H1 (cell line): Measurements from ENCODE around the gene AFAP1L1.

Source experiments
- BACH1 ChIP-seq: IDR thresholded peaks from 2 replicates; pipeline ENCODE4 v1.6.1; 2012; ENCODE audit warnings: low read length, improper control_type of control experiment
- CHD2 ChIP-seq: IDR thresholded peaks from 2 replicates; pipeline ENCODE4 v1.6.1; 2012; ENCODE audit warnings: low read length, improper control_type of control experiment
- EP300 ChIP-seq, 2 experiments: IDR thresholded peaks; 1 replicate in 1 of 2; 2 replicates in 1 of 2; pipeline ENCODE4 v1.6.1; 2011 to 2012; ENCODE audit warnings: low read depth in 2 of 2, low read length in 2 of 2, mild to moderate bottlenecking in 2 of 2, borderline replicate concordance in 1 of 2, inconsistent platforms in 1 of 2, moderate library complexity in 1 of 2
- EZH2 ChIP-seq: fragments of 200-600 bp; sonication (generic); IDR thresholded peaks from 2 replicates; pipeline ENCODE4 v1.7.1; 2012; ENCODE audit warnings: low read depth, mild to moderate bottlenecking, moderate library complexity, low read length, inconsistent platforms; ENCODE audit not compliant: severe bottlenecking
- POLR2AphosphoS5 ChIP-seq: IDR thresholded peaks from 2 replicates; pipeline ENCODE4 v1.6.1; 2011; ENCODE audit warnings: low read depth, low read length
- SUZ12 ChIP-seq: fragments of 200-600 bp; sonication (generic); IDR thresholded peaks from 2 replicates; pipeline ENCODE4 v1.6.1; 2012; ENCODE audit warnings: mild to moderate bottlenecking, inconsistent platforms, low read length, moderate library complexity, mixed read lengths
- TAF7 ChIP-seq: optimal IDR thresholded peaks from 2 replicates; pipeline ENCODE3; 2011; ENCODE audit warnings: low read depth, mild to moderate bottlenecking, inconsistent platforms, low read length, moderate library complexity, borderline replicate concordance
- TEAD4 ChIP-seq: IDR thresholded peaks from 2 replicates; pipeline ENCODE4 v1.6.1; 2012; ENCODE audit warnings: low read depth, low read length, inconsistent platforms, mixed read lengths
- TF ChIP-seq, protein P1 (sequence below), 3 experiments: IDR thresholded peaks; 1 replicate in 2 of 3; 2 replicates in 1 of 3; pipeline versions ENCODE4 v1.5.1 to v1.6.1; 2011; ENCODE audit warnings: low read length in 3 of 3, mild to moderate bottlenecking in 3 of 3, inconsistent platforms in 2 of 3, low read depth in 1 of 3, moderate library complexity in 1 of 3; ENCODE audit not compliant: insufficient read depth in 1 of 3; ENCODE audit errors: control extremely low read depth in 1 of 3

DNA sequence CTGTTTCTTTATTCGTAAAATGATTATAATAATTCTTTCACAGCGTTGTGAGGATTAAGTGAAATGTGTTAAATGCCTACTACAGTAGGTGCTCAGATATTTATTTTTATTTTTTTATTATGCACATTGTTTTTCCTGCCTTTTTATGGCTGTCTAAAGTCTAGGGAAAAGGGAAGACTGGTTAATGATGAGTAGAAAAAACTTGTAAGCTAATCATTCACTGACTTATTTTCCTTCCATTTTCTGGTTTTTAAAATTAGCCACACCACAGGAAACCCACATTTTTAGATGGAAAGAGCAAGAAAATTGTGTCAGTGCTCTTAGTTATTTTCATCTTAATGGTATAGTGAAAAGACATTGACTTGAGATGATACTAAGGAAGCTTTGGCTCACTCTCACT is 82.3 kb downstream of the AFAP1L1 start:
- TF ChIP-seq EP300 (IDR thresholded peaks at IDR 0.05; ENCODE audit: borderline replicate concordance in 1 of 2, low read depth in 2 of 2, low read length in 2 of 2) (no peak), POLR2AphosphoS5 (no peak), SUZ12 (no peak), EZH2 (no peak), TEAD4 (no peak), TAF7 (no peak), BACH1 (no peak), CHD2 (no peak)
- TF ChIP-seq, protein P1, sequence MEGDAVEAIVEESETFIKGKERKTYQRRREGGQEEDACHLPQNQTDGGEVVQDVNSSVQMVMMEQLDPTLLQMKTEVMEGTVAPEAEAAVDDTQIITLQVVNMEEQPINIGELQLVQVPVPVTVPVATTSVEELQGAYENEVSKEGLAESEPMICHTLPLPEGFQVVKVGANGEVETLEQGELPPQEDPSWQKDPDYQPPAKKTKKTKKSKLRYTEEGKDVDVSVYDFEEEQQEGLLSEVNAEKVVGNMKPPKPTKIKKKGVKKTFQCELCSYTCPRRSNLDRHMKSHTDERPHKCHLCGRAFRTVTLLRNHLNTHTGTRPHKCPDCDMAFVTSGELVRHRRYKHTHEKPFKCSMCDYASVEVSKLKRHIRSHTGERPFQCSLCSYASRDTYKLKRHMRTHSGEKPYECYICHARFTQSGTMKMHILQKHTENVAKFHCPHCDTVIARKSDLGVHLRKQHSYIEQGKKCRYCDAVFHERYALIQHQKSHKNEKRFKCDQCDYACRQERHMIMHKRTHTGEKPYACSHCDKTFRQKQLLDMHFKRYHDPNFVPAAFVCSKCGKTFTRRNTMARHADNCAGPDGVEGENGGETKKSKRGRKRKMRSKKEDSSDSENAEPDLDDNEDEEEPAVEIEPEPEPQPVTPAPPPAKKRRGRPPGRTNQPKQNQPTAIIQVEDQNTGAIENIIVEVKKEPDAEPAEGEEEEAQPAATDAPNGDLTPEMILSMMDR (IDR thresholded peaks at IDR 0.05; ENCODE audit: control extremely low read depth in 1 of 3, insufficient read depth in 1 of 3, low read depth in 1 of 3, low read length in 3 of 3) = no peak
